NCI-H526 (cell line): ENCODE data around the gene LHFPL3.
"Not testable (repeated sequence)": the region's sequence is repeated elsewhere in the genome, so short reads cannot be mapped to it uniquely, and the experiment has no call there.

Experiments used
- DNase-seq, 2 experiments: peaks; one replicate each; lab custom pipeline; 2025; lab: John Stamatoyannopoulos, UW

LHFPL3 gene

DNA sequence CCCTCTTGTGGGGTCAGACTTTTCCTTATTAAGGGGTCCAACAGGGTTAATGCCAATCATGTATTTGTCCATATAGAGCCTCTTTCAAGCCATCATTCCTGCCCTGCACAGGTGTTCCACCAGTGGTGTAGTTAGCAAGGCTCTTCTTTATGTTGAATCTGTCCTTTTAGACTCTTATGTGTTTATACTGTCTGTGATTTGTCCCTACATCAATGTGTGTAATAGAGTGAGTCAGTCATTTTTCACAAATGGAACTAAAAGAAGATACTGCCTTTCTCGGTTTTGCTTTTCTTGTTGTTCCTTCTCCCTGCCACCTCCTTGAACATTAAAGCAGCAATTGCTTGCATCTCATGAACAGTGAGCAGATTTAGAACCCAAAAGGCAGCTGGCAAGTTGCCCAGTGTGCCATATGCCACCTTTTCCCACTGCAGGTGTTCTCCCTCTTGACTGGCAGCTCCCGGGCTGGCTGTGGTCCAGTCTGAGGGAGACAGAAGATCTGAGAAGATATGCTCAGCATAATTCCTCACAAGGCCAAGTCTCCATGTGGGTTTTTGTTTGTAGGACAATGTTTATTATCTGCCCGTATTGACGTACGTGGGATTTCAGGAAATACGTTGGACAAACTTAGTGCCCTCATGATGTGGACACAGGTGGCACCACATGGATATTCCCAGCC, 154.1 kb downstream of the LHFPL3 start:
- DNase-seq, result no peak

DNA sequence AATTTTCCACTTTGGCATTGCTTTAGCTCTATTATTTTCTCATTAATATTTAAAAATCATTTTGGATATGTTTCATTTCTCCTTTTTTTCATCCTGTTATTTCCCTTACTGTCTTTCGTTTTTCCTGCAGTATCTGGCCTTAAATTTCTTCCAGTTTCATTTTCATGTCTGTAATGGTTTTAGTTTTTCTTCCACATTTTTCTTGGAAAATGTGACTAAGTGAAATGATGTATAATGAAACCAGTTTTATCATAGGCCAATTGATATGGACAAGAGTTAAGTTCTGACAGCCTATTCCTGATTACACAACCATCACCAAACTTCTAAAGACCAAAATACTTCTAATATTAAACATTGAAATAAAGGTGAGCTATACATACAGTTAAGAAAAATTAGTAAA, 158.5 kb downstream of the LHFPL3 start:
- no peak for DNase-seq

DNA sequence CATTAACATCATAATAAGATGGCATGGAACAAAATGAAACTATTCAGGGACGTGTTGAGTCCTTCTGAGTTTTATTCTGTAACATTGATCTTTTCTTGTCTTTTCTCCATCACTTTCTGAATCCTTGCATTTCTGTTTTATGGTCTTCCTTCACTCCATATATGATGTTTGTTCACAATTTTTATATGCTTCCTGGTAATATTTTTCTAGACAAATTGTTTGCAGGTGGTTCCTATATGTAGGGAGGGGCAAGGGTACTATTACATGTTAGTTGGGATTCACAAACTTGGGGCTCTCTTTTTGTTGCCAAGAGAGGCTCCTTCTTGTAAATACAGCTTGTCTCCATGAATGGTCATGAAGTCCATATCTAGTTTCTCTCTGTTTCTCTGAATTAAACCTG, 159.2 kb downstream of the LHFPL3 start:
- DNase-seq, result no peak

DNA sequence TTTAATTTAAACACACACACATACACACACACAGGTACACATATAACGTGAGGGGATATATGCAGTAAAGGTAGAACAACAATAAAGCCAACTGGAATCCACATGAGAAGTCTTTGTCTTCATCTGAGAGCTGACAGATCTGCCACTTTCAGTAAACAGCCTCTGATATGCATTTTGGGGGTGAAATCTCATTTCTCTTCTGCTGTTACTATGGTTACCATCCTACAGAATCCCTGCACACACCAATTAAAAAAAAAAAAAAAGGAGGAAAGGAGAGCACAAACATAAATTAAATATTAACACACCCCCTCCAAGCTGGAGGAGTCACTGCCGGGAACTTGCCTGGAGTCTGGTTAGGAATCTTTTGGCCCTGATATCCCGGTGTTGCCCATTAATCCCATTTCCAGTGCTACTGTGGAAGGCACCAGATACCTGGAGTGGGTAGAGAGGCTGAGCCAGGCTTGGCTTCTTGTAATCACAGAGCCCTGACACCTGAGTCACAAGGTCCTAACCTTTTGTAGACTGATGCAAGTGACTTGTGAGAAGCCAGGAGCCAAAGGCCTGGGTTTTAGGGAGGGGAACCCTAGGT, 169.1 kb downstream of the LHFPL3 start:
- no peak for DNase-seq

DNA sequence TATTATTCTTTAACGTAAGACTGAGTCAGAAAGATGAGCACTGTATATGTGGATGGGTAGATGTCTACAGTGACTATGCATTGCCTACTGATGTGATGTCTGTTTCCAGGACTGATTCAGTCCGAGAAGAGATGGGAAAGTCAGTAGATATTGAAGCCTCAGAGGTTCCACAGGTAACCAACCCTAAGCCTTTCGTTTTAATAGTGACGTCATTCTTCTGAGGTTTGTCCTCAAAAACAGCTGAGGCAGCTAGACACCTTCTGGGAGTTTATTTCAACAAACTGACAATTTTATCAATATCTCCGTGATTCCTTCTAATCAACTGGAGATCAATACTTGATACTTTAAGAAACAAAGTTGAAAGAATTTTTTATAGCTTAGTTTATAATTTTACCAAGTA, 171.6 kb downstream of the LHFPL3 start:
- no peak for DNase-seq

DNA sequence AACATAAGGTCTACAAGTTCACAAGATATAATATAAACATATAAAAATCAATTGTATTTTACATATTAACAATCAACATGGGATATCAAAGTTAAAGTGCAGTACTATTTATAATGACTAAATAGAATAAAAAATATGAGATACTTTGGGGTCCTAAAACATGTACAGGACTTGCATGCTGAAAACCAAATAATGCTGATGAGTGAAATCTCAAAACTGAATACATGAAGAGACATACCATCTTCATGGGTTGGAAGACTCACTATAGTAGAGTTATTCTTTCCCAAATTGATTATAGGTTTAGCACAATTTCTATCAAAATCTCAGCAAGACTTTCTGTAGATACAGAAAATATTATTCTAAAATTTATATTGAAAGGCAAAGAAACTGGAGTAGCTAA, 181.5 kb downstream of the LHFPL3 start:
- DNase-seq, result no peak

DNA sequence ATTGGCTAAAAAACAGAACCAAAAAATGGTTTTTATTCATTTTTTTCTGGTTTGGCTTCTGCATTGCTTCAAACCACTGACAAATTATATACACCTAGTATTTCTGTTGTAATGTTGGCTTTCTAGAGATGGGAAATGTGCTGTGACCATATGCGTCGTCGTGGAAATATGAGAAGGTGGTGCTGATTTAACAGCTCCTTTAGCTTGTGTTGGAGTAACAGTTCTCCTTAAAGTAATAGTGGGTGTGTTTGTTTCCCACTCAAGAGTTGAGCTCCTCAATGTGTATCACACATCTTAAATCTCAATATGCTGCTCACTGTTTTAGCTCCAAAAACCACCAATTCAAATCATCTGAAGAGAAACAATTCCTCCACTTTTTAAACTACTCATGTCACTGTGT, 196.4 kb downstream of the LHFPL3 start:
- no peak for DNase-seq

DNA sequence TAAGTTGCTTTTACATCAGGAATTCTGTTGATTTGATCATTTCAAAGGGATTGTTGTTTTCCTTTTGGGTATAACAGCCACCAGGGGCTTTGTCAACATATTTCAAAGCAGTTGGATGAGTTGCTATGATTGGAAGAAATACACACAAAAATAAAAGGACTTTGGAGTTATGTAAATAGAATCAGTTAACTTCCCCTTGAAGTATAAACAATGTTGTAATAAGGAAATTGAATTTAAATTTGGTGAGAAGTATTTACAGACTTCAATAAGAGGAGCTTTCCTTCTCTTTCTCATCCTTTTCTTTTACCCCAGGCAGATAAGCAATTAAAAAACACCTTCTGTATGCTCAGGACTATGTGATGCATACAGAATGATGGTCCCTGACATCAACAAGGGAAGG, 199.7 kb downstream of the LHFPL3 start:
- DNase-seq, result no peak

DNA sequence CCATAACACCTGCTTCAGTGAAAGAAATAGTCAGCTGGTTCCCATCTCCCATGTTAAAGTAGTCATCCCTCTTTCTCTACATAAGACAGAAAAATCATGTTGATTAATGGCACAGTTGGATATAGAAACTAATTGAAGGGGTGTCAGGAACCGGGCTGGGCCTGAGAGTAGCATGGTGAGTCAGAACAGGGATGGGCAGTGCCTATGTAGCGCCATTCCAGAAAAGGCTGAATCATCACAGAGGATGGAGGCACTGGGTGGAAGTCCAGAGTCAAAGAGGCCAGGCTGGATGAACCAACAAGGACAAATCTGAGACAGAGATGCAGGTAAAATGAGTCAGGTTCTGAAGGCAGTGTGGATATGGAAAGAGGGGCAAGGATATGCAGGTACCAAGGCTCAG, 201.2 kb downstream of the LHFPL3 start:
- no peak for DNase-seq

DNA sequence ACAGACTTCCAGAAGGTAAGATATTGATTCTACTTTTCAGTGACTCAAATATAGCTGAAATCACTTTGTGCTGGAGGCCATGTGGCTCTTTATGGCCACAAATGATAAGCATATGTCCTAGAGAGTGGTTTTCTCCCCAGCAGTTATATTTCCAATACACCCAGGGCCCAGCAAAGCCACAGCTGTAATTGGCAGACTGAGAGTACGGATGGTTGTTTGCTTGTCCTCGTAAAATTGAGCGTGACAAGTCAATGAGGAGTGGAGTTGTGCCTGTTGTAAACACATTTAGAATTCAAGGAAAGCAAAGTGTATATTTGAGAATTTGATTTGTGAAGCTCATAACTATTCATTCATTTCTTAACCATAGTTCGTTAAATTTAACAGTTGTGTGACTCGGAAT, 201.8 kb downstream of the LHFPL3 start:
- no peak for DNase-seq

DNA sequence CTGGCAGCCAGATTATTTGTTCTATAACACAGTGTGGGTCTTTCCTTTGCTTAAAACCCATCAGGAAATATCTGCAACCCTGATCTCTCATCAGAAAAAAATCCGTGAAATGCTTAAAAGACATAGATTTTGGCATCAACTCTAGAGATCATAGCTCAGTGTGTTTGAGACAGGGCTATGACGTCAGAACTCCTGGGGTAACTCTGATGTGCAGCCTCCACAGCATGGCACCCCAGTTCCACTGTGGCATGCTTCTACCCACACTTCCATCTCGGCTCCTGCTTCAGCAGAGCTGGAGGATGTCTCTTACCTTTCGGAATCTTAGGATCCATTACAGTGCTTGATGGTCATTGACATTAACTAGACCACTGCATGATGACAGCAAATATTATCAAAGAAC, 205.7 kb downstream of the LHFPL3 start:
- no peak for DNase-seq

DNA sequence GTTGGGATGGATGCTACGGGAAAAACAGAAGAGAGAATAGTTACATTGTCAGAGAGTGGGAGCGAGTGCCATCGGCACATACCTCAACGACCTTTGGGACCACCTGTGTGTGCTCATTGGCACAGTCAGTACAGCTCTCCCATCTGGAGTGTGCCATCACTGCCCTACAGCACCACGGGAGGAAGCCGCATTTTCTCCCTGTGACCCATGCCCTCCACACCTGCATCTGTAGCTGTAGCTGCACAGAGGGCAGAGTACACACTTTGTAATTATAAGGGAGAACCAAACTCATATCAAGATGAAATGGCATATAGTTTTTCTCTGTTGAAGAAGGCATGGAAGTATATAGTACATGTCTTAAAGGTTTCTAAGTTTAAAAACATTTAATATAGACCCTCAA, 207.4 kb downstream of the LHFPL3 start:
- DNase-seq, result no peak

DNA sequence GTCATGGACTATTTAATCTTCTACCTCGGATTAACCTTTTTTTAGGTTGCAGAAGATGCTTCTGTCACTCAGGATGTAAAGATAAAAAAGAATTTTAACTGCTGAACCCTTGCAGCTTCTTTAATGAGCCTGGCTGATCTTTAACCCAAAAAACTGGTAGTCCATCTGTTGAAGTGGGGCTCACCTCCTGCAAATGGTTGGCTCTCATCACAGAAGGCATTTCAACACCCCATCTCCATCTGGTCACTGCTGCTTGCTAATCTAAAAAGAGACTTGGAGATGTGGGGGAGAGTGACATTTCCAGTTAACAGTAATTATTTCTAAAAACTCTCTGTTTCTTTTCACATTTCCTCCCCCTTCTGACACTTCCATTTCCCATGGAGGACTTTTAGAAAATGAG, 208.6 kb downstream of the LHFPL3 start:
- DNase-seq, result no peak

DNA sequence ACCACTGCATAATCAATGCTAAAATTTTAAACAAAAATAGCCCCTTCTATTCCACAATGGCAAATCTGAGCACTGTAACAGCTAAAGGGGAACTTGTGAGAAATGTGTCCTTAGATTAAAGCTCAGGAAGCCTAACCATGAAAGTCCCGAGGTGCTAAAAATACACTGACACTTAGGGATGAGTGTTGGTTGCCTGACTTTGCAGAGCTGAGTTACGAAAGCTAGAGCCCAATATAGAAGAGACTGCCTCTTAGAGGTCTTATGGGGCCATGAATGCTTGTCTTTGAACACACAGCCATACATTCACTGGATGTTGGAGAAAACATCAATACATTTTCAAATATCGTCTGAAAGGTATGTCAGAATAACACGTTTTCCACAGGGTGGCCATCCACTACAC, 209.7 kb downstream of the LHFPL3 start:
- DNase-seq, result no peak

DNA sequence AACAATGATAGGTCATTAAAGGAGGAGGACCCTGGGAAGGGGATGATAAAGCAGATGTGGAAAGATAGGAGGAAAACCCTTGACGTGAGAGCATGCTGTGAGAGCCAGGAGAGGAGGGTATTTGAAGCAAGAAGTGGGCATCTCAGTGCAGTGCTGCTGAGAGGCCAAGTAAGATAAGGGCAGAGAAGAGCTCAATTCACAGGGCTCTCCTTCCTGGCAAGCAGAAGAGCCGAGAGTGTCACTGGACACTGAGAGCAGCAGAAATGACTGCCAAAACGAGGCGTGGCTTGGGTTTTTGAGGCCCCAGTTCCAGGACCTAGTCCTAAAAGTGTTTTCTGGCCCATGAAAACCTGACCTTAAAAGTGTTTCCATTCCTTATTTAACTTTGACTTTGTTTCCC, 213.5 kb downstream of the LHFPL3 start:
- no peak for DNase-seq

DNA sequence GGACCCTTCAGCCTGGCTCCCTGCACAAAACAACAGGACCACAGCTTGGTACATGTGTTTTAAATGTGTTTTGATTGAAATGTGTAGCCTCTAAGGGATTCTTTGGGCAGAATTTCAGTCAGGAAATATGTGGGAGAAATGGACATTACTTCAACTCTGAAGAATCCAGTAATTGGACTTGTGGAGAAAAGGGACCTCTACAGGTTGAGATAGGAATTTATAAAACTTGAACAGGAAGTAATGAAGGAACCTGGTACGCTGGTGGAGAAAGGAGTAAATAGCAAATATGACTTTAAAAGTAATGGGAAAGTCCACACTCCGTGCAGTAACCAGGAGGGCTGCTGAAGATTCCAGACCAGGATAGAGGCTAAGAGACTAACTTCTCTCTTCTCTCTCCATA, 220.5 kb downstream of the LHFPL3 start:
- peak; percentile 20 to 70 for DNase-seq

DNA sequence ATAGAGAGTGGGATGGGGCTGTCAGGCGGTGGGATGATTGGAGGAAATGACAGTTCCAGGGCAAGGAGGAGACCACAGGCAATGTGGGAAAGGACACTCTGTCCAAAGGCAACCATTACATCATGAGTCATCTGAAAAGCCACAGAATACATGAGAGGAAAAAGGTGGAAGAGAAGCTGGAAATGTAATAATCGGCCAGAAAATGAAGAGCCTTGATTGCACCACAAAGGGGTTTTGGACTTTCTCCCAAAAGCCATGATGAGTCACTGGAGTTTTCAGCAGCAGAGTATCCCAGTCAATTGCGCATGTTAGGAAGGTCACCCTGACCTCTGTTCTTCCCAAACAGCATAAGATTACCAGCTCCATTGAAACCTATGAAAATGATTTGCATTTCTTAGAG, 222.0 kb downstream of the LHFPL3 start:
- DNase-seq, result no peak

DNA sequence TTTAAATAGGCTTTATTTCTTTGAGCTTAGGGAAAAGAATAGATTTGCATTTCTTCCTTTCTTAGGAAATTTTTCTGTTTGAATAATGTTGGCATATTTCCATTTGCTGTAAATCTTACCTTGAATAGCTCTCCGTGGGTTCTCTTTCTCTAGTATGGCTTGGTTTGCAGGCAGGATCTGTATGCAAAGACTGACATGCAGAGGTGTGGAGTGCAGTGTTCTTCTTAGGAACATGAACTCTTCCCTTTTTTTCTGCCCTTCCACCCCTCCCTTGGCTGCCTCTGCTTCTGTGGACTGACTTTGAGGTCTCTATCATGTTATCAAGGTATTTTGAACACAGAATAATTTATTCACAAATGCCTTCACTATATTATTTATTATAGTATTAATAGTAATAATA, 222.8 kb downstream of the LHFPL3 start:
- peak; percentile 10 to 15 for DNase-seq

DNA sequence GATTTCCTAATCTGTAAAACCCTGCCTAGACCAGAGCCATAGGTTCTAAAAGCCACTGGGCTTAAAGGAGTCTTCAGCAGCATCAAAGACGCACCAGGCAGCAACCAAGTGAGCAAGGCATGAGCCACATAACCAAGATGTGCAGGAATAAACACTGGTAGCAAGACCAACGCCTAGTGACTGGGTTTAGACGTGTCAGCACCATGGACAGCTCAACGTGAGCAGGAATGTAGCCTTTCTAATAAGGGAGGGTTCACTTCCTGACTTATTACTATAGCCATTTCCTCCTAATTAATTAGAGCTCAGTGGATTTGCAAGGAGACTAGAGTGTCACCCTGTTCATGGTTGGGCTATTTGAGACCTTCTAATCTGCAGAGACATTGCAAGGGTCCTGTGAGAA, 223.7 kb downstream of the LHFPL3 start:
- no peak for DNase-seq

DNA sequence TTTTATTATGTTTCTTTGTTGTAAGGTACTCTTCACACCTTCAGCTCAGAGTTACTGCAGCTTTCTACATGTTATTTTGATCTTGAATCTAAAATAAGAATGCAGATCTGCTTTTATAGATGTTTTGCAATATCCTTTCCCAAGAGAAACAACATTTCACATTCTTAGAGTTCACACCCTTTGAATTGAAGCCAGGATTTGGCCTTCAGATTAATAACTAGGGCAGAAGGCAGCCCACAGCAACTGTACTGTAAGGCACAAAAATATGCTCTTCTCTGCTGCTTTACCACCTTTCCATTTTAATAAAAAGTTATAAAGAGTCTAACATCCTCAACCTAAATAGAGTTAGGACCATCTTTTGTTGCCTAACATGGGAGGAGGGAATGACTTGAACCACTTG, 224.7 kb downstream of the LHFPL3 start:
- DNase-seq, result no peak

DNA sequence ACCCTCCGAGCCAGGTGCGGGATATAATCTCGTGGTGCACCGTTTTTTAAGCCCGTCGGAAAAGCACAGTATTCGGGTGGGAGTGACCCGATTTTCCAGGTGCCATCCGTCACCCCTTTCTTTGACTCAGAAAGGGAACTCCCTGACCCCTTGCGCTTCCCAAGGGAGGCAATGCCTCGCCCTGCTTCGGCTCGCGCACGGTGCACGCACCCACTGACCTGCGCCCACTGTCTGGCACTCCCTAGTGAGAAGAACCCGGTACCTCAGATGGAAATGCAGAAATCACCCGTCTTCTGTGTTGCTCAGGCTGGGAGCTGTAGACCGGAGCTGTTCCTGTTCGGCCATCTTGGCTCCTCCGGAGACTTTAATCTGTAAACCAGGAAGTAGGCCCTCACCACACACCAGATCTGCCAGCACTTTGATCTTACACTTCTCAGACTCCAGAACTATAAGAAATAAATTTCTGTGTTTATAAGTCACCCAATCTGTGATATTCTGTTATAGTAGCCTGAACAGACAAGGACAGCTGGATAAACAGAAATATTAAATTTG, 235.0 kb downstream of the LHFPL3 start:
- not testable (repeated sequence) for DNase-seq

DNA sequence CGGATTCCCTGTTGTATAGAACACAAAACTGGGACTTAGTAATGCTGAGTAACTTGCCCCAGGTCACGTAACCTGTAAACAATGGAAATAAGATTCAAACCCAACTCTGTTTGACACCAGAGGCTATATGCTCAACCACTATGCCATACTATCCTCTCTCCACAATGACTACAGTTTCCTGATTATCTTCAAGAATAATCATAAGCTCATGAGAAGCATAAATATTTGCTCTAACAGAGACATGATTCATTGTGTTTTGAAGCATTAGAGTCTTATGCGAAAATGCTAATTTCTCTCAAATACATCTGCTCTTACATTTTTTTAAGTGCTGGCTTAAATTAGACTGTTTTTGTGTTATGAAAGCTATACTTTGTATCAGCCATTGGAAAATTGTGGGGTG, 241.3 kb downstream of the LHFPL3 start:
- no peak for DNase-seq

DNA sequence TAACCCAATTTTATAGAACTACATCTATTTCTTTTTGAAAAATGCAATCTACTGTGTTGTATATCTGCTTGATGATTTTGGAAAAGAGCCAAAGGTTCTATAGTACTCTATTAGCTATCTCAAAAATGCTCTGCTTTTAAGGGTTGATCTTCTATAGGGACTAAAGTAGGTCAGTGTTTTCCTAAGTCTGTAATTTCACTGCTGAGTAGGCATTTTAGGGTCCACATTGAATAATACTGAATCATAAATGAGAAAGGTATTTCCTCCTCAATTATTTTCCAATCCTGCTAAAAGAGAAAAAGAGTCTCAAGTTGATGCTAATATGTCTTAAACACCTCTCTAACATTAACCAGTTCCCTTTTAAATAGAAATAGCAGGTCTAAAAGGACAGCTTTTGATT, 244.2 kb downstream of the LHFPL3 start:
- no peak for DNase-seq

DNA sequence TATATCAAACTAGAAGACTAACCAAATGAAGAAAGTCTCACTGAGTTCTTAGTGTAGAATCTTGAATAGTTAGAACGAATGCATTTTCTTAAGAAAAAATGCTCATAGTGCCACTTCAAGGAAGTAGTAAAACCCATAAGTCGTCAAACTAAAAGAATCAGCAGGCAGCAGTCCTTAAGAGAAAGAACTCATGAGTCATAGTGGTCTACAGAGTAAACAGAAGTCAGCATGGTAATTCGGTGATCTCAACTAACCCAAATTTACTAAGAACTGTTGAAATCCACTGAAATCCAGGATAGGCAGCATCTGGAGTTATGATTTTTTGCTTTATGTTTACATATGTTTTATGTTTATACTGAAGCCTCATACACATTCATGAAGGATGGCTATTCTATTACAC, 256.2 kb downstream of the LHFPL3 start:
- no peak for DNase-seq
